ENCODE data around the gene ADAMTS9.

ADAMTS9 gene

GRCh38 chr3:64621275-64621674 is 66.5 kb downstream of the ADAMTS9 start:
- Mint-ChIP-seq H3K4me1 (no peaks in the 10 kb centered on the region), H3K4me3 (no peak overlapping the region), H3K27ac (no peak overlapping the region), H3K9me3 (peaks cover 0 to 8% of the 10 kb centered on the region in 2 donors), H3K27me3 (no peaks in the 10 kb centered on the region)
- no peak for ATAC-seq
- DNase-seq, result no peak

DNA sequence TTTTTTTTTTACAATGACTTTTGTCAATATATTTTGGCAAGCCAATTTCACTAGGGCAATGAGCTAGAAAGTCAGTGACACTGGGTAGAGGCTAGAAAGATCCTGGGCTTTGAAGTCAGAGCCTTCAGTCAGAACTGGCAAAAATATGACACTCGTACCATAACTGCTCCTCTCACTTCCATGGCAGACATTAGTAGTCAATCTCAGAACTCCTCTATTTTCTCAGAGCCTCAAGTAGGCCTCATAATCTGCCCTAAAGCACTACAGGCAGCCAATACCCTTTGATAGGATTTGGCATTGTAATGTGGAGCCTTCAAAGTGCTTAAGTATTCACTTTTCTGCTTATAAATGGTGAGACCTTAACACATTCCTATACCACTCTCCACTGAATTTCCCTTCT is 67.8 kb downstream of the ADAMTS9 start:
- H3K27ac Mint-ChIP-seq, result no peak overlapping the region
- no peak overlapping the region for H3K4me3 Mint-ChIP-seq
- DNase-seq (no peak), ATAC-seq (no peak)
- H3K27me3 Mint-ChIP-seq, result no peaks in the 10 kb centered on the region
- H3K9me3 Mint-ChIP-seq, result peaks cover 0 to 8% of the 10 kb centered on the region in 2 donors
- no peaks in the 10 kb centered on the region for H3K4me1 Mint-ChIP-seq

GRCh38 chr3:64619216-64619615 is 68.6 kb downstream of the ADAMTS9 start:
- no peaks in the 10 kb centered on the region for H3K4me1 Mint-ChIP-seq
- peaks cover 0 to 8% of the 10 kb centered on the region in 2 donors for H3K9me3 Mint-ChIP-seq
- ATAC-seq, result no peak
- no peak for DNase-seq
- H3K4me3 Mint-ChIP-seq, result no peak overlapping the region
- H3K27ac Mint-ChIP-seq, result no peak overlapping the region
- H3K27me3 Mint-ChIP-seq, result no peaks in the 10 kb centered on the region

DNA sequence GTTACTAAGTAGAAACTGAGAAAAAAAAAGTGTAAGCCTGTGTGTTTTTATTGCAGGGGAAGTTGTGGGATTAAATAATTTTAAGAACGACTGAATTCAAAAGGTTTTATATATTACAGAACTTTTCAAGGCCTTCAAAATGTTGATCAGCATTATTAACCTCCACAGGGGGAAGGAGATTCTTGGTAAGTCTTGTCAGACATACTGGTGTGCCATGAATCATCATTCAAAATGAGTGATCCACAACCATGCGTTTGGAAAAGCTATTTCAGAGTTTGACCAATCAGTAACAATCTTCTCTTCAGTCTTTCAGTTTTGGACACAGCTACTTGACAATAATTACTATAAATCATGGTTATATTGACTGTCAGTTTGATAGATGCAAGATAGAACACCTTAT is 70.2 kb downstream of the ADAMTS9 start:
- peaks cover 0 to 8% of the 10 kb centered on the region in 2 donors for H3K9me3 Mint-ChIP-seq
- H3K4me1 Mint-ChIP-seq, result no peaks in the 10 kb centered on the region
- H3K27ac Mint-ChIP-seq, result no peak overlapping the region
- H3K27me3 Mint-ChIP-seq, result no peaks in the 10 kb centered on the region
- no peak for DNase-seq
- H3K4me3 Mint-ChIP-seq, result no peak overlapping the region
- no peak for ATAC-seq

DNA sequence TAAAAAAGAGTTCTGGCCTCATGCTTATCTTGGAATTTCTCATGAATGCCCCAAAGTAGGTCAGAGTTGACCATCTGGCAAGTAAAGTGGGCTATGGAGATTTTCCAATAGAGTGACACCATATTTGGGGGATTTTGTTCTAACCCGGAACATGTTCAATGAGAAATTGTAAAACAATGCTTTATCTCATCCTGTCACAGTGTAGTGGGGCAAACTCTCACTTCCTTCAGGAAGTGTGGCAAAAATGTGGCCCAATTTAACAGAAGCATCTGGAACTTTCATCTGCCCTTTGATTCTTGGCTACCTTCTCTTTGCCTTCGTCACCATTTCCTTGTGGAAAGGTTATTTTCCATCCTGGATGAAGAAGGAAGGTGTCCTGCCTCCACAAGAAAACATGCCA is 70.8 kb downstream of the ADAMTS9 start:
- H3K4me1 Mint-ChIP-seq, result no peaks in the 10 kb centered on the region
- no peak for DNase-seq
- H3K27me3 Mint-ChIP-seq, result no peaks in the 10 kb centered on the region
- no peak overlapping the region for H3K4me3 Mint-ChIP-seq
- ATAC-seq, result no peak
- peaks cover 0 to 8% of the 10 kb centered on the region in 2 donors for H3K9me3 Mint-ChIP-seq
- no peak overlapping the region for H3K27ac Mint-ChIP-seq

DNA sequence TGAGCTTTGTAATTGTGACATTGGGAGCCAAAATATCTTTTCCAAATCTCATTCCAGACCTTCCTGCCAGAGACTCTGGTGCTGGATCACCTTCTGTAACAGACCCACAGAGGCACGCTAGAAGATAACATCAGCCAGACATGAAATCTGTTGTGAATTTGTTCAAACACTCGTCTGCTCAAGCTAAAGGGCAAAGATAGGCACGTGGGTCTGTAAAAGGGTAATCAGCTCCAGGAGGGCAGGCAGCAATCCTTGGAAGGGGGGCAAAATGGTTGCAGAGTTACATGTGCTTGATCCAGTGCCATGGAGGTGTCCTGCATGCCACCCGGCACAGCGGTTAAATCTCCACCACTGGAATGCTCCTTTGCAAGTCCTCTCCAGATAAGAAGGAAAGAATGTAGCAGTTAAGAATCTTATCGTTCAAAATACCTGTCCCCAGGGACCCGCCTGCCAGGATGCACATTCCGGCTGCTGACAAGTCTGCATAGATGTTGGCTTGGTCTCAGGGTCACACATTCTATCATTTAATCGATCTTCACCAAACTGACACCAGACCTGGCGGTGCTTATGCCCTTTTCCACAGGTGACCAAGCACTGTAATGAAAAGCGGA is 74.8 kb downstream of the ADAMTS9 start:
- Mint-ChIP-seq H3K4me1 (no peaks in the 10 kb centered on the region), H3K27me3 (no peaks in the 10 kb centered on the region), H3K27ac (no peak overlapping the region), H3K4me3 (no peak overlapping the region), H3K9me3 (no peaks in the 10 kb centered on the region)
- DNase-seq, result no peak
- ATAC-seq, result no peak

- no peaks in the 10 kb centered on the region for H3K27me3 Mint-ChIP-seq
- no peaks in the 10 kb centered on the region for H3K9me3 Mint-ChIP-seq
- DNase-seq, result no peak
- no peak for ATAC-seq
- H3K4me1 Mint-ChIP-seq, result no peaks in the 10 kb centered on the region
- no peak overlapping the region for H3K27ac Mint-ChIP-seq
- no peak overlapping the region for H3K4me3 Mint-ChIP-seq
Measured at GRCh38 chr3:64612082-64612860, 75.5 kb downstream of the ADAMTS9 start.

DNA sequence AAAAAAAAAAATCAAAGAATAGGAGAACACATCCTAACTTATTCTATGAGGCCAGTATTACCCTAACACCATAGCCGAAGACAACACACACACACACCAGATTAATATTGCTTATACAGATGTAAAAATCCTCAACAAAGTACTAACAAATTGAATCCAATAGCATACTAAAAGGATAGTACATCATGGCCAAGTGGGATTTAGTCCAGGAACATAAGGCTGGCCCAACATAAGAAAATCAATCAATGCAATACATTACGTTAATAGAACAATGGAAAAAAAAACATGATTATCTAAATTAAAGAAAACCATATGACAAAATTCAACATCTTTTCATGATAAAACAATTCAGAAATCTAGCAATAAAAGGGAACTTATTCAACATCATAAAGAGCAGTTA is 79.1 kb downstream of the ADAMTS9 start:
- no peak overlapping the region for H3K27ac Mint-ChIP-seq
- H3K4me3 Mint-ChIP-seq, result no peak overlapping the region
- no peak for DNase-seq
- H3K9me3 Mint-ChIP-seq, result no peaks in the 10 kb centered on the region
- ATAC-seq, result no peak
- H3K27me3 Mint-ChIP-seq, result no peaks in the 10 kb centered on the region
- H3K4me1 Mint-ChIP-seq, result no peaks in the 10 kb centered on the region

DNA sequence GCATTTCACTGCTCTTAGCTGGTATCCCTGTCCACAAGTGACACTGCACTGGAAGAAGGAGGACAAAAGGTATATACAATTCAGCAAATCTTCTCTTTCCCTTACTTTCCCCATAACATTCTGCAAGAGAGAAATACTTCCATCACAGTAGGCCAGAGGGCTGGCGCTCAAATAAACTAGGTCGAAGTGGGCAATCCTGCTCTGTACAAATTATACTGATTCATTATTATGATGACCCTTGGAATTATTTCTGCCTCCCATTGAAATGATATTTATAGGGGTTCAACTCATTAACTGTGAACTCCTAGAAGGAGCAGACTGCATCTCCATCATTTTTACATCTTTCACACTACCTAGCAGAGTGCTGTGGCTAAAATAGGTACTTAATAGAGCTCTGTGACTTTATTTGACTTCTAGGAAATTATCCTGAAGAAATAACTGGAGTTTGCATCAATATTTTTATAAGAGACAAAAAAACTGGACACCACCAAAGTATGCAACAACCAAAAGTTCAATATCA is 80.7 kb downstream of the ADAMTS9 start:
- Mint-ChIP-seq H3K9me3 (no peaks in the 10 kb centered on the region), H3K4me1 (no peaks in the 10 kb centered on the region), H3K27ac (no peak overlapping the region), H3K4me3 (no peak overlapping the region), H3K27me3 (no peaks in the 10 kb centered on the region)
- DNase-seq (no peak), ATAC-seq (no peak)

GRCh38 chr3:64604313-64604712 is 83.5 kb downstream of the ADAMTS9 start:
- Mint-ChIP-seq H3K27me3 (no peaks in the 10 kb centered on the region), H3K4me3 (no peak overlapping the region), H3K27ac (no peak overlapping the region), H3K9me3 (no peaks in the 10 kb centered on the region), H3K4me1 (no peaks in the 10 kb centered on the region)
- DNase-seq, result no peak
- no peak for ATAC-seq

GRCh38 chr3:64601824-64602223 is 86.0 kb downstream of the ADAMTS9 start:
- Mint-ChIP-seq H3K27ac (no peak overlapping the region), H3K4me3 (no peak overlapping the region), H3K9me3 (no peaks in the 10 kb centered on the region), H3K27me3 (no peaks in the 10 kb centered on the region), H3K4me1 (no peaks in the 10 kb centered on the region)
- DNase-seq (no peak), ATAC-seq (no peak)

- Mint-ChIP-seq H3K27ac (no peak overlapping the region), H3K4me3 (no peak overlapping the region), H3K9me3 (no peaks in the 10 kb centered on the region), H3K27me3 (no peaks in the 10 kb centered on the region), H3K4me1 (no peaks in the 10 kb centered on the region)
- no peak for DNase-seq
- no peak for ATAC-seq
Measured at GRCh38 chr3:64600246-64600950, 87.4 kb downstream of the ADAMTS9 start.

- Mint-ChIP-seq H3K4me3 (no peak overlapping the region), H3K27ac (no peak overlapping the region), H3K4me1 (no peaks in the 10 kb centered on the region), H3K27me3 (no peaks in the 10 kb centered on the region), H3K9me3 (no peaks in the 10 kb centered on the region)
- DNase-seq (no peak), ATAC-seq (no peak)
Measured at GRCh38 chr3:64599651-64600050, 88.1 kb downstream of the ADAMTS9 start.

DNA sequence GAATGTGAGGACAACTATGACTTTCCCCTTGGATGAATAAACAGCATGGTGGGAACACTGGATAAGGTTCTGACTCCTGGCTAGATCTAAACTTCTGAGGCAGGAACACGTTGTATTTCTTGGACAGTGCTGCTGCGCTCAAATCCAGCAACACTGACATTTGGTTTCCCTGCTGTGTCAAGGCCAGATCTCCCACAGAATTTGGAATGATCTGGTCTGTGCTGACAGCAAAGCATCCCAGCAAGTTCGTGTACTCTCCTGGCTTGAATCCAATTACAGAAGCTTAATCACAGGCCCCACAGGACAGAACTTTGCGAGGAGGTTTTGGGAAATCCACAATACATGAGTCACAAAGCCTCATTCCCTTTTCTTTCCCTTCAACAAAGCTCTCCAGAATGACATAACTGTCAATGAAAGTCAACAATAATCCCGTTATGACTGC is 92.5 kb downstream of the ADAMTS9 start:
- H3K4me1 Mint-ChIP-seq, result no peaks in the 10 kb centered on the region
- H3K27me3 Mint-ChIP-seq, result no peaks in the 10 kb centered on the region
- H3K4me3 Mint-ChIP-seq, result no peak overlapping the region
- no peak overlapping the region for H3K27ac Mint-ChIP-seq
- no peaks in the 10 kb centered on the region for H3K9me3 Mint-ChIP-seq
- no peak for ATAC-seq
- no peak for DNase-seq

- Mint-ChIP-seq H3K27ac (no peak overlapping the region), H3K4me3 (no peak overlapping the region), H3K27me3 (no peaks in the 10 kb centered on the region), H3K9me3 (no peaks in the 10 kb centered on the region), H3K4me1 (no peaks in the 10 kb centered on the region)
- ATAC-seq (no peak), DNase-seq (no peak)
Measured at GRCh38 chr3:64594134-64594533, 93.7 kb downstream of the ADAMTS9 start.

- Mint-ChIP-seq H3K4me3 (no peak overlapping the region), H3K4me1 (no peaks in the 10 kb centered on the region), H3K27ac (no peak overlapping the region), H3K27me3 (no peaks in the 10 kb centered on the region), H3K9me3 (no peaks in the 10 kb centered on the region)
- no peak for ATAC-seq
- DNase-seq, result no peak
Measured at GRCh38 chr3:64593350-64593749, 94.5 kb downstream of the ADAMTS9 start.

Measured in stimulated activated naive CD8-positive, alpha-beta T cell treated with anti-CD3 and anti-CD28 coated beads, Interleukin-15, amount 100 ng/mL, for 72 hours (primary cell).